Measurements from ENCODE around the gene DLGAP4. TPM values are rescaled to one million over a fixed set of nuclear protein-coding genes. Genes with fewer than 3 reads are reported as not detected.

Gene DLGAP4
- total and polyA plus RNA-seq, 2 donors = 17.2 to 61.3 TPM

DNA sequence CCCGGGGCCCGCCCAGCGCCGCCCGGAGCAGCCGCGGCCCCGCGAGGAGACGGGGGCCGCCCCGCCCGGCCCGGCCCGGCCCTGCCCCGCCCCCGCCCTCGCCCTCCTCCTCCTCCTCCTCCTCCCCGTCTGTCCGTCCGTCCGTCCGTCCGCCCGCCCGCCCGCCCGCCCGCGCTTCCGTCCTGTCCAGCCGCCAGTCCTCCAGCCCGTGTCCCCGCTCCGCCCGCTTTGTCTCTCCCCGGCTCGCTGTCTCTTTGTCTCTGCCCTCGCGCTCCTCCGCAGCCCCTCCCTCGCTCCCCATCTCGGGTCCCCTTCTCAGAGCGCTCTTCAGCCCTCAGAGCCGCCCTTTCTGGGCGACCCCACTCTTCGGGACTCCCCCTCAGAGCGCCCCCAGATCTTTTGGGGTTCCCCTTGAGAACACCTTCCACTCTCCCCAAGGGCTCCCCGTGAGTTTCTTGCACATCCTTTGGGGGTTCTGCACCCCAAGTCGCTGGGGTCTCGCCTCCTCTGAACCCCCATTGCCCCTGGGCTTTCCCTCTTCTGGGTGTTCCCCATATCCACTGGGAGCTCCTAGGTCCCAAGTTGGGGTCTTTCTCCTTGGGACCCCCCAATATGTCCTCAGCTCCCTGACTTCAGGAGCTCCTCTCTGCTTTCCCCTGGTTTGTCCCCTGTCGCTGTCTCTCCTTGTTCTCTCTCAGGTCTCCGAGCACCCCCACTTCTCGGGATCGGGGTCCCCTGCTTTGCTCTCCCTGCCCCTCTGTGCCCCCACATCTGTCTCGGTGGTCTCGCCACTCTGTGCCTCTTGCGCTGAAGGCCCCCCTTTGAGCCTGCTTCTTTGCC lies 155.7 kb downstream of the DLGAP4 start:
- no peak for DNase-seq (ENCODE audit: extremely low spot score)
- under 1% methylated on average over 47 of the region's 58 CpGs for WGBS
- no peaks in the 10 kb centered on the region for H3K4me1 ChIP-seq (ENCODE audit: insufficient read depth)

DNA sequence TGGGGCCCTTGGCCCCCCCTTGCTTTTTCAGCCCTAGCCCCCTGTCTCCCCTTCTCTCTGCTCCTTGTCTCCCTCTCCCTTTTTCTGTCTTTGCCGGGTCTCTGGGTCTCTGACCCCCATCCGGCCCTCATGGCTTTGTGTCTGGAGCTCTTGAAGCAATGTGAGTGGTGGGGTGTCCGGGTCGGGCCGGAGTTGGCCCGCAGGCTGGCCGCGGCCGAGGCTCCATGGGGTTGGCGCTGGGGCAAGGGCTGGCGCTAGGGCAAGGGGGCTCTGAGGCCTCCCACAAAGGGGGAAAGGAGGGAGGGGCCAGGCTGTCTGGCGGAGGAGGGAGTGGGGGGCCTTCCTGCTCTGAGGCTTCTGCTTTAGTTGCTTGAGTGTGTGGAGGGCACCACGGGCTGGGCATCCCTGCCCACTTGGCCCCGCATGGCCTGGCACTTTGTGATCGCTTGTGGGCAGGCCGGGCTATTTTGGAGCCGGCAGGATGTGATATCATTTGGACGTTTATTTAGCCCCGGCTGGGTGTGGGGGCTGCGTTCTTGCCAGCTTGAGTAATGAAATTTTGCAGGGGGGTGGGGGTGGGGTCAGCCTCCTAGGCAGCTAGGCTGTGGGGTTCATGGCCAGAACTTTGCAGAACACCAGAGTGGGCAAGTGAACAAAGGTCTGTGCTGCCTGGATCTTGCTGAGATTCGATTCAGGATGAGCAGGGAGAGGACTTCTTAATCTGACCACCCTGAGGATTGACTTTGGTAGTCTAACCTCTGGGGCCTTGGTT lies 156.5 kb downstream of the DLGAP4 start:
- 1% methylated on average over 21 of the region's 21 CpGs for WGBS
- H3K4me1 ChIP-seq (ENCODE audit: insufficient read depth) = no peaks in the 10 kb centered on the region
- no peak for DNase-seq (ENCODE audit: extremely low spot score)
- H3K36me3 ChIP-seq (ENCODE audit: insufficient read depth) = no peaks in the 10 kb centered on the region
- H3K4me3 ChIP-seq (ENCODE audit: low read depth, low read length) = peak overlapping the region; percentile 69
- H3K27ac ChIP-seq (ENCODE audit: low read depth) = peak overlapping the region; percentile 94

More for the DNA sequence above, 155.7 kb downstream of the DLGAP4 start:
- Histone ChIP-seq H3K36me3 (ENCODE audit: insufficient read depth) (no peaks in the 10 kb centered on the region), H3K27ac (ENCODE audit: low read depth) (peak overlapping the region; percentile 94), H3K4me3 (ENCODE audit: low read depth, low read length) (peak overlapping the region; percentile 69)

DNA sequence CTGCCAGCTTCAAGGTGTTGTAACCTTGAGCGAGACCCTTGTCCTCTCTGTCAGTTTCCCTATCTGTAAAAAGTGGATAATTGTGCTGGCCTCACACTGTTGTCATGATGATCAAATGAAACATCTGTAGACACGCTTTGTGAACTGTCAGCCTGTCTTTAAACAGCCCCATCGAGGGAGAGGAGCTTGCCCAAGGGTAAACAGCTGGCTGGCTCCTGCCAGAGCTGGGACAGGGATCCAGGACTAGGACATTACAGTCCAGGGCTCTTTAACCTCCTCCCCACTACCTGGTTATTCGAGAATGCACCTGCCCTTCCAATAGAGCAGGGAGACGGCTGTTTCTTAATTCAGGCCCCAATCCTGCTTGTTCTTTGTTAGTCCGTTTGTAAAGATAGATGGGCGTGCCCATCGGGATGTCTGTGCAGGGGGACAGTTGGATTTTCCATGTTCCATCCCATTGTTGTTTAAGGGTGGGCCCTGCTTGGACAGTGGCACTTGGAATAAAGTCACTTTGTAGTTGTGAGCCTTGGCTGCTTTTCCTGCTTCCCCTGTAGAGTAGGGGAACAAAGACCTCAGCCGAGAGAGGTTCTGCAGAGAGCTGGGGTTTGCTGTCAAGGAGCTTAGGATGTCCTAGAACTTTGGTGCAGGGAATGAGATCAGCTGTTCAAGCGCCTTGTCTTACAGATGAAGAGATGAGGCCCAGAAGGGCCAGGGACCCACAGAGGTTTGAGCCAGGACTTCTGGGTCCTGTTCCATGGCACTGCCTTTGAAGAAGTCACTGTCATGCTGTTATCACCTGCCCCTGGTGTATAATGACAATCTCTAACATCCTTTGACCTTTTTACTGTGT lies 157.3 kb downstream of the DLGAP4 start:
- no peaks in the 10 kb centered on the region for H3K36me3 ChIP-seq (ENCODE audit: insufficient read depth)
- DNase-seq (ENCODE audit: extremely low spot score) = no peak
- H3K4me3 ChIP-seq (ENCODE audit: low read depth, low read length) = peak overlapping the region; percentile 69
- WGBS = 22% methylated on average over 10 of the region's 10 CpGs
- H3K4me1 ChIP-seq (ENCODE audit: insufficient read depth) = no peaks in the 10 kb centered on the region
- peak overlapping the region; percentile 40 for H3K27ac ChIP-seq (ENCODE audit: low read depth)

DNA sequence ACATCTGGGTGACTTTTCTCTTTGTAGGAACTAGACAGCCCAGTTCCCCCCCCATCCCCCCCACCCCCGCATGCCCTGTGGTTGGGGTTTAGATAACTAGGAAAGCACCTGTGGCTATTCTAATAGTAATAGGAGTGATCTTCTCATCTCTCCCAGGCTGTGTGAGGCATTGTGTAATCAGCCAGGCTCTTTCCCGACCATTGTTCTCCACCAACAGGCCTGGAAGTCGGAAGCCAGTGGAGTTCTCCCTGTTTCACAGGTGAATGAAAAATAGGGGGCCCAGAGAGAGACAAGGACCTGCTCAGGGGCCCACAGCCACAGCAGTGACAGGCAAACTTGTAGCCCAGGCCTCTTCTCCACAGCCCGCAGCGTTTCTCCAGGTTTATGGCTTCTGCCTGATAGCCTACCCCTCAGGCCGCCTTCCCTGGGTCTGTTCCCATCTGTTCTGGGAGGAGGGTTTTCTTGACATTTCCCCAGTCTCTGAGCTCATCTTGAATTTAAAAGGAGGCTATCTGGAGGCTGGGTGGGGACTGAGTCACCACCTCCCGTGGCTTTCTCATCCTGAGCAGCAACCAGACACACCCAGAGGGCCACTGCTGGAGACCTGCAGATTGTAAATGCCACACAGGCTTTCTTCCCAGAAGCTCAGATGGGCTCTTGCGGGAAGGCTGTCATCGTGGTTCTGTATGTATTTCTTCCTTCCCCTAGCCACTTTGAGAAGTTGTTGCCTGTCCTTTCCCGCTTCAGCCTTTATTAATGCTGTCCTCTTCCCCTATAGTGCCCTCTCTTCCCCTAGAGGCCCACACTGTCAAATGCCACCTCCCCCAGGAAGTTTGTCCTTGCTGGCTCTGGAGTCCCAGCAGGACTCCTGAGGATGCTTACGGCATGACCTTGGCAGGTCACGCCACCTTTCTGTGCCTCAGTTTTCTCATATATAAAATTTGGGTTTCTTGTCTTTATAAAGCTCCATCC lies 159.3 kb downstream of the DLGAP4 start:
- WGBS = 45% methylated on average over 12 of the region's 12 CpGs
- no peak for DNase-seq (ENCODE audit: extremely low spot score)
- no peaks in the 10 kb centered on the region for H3K36me3 ChIP-seq (ENCODE audit: insufficient read depth)
- no peak overlapping the region for H3K4me3 ChIP-seq (ENCODE audit: low read depth, low read length)
- H3K27ac ChIP-seq (ENCODE audit: low read depth) = peak overlapping the region; percentile 70
- H3K4me1 ChIP-seq (ENCODE audit: insufficient read depth) = no peaks in the 10 kb centered on the region

DNA sequence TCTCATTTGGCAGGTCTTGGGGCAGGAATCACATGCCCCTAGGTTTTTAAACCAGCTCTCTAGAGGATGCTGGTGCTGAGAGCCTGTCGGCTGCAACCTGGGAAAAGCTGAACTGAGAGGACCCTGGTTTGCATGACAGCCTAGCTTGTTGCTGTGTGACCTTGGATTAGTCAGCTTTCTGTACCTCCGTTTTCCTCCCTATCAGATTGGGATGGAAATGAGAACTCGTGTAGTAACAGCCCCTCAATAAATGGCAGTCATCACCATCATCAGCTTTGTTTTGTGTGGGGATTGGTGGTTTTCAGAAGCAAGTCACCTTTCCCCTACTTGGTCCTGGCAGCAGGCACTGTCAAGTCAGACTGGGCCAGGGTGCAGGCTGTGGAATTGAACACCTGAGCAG lies 159.9 kb downstream of the DLGAP4 start:
- WGBS = 47% methylated on average over 3 of the region's 3 CpGs
- no peaks in the 10 kb centered on the region for H3K4me1 ChIP-seq (ENCODE audit: insufficient read depth)
- H3K4me3 ChIP-seq (ENCODE audit: low read depth, low read length) = no peak overlapping the region
- no peak for DNase-seq (ENCODE audit: extremely low spot score)
- H3K36me3 ChIP-seq (ENCODE audit: insufficient read depth) = no peaks in the 10 kb centered on the region
- H3K27ac ChIP-seq (ENCODE audit: low read depth) = no peak overlapping the region

DNA sequence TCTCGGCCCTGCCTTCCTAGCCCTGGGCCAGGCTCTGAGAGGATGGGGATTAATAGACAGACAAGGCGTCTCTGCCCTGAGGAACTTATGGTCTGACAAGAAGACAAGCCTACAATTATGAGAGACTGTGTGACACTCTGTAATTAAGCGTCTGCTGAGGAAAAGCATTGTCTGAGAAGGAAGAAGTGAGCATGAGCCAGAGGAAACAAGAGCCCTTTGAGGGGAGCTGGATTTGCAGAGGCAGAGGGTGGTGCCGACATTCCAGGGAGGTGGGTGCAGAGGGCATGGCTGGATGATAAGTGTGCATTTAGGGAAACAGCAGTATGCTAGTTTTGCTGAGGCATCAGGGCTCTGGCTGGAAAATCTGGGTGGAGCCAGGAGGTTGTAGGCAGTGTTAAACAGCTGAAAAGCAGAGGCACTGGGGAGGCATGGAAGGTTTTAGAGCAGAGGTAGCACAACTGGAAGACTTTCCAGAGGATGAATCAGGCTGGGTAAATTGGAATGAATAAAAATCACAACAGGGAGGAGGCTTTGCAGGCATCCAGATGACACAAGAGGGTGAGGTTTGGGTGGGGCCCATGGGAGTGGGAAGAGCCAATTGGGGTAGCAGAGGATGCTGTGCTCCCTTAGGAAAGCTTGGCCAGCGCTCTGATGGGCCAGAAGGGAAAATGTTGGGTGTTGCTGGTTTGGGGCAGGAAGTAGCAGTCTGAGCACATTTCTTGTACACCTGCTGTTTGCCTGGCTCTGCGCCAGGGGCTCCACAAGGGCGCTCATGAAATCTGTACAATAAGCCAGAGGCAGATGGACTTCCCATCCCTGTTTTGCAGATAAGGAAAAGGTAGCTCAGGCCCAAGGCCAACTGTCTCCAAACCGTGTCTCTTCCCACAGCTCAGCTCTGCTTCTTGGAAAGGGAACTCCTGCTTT lies 161.2 kb downstream of the DLGAP4 start:
- no peaks in the 10 kb centered on the region for H3K36me3 ChIP-seq (ENCODE audit: insufficient read depth)
- H3K4me1 ChIP-seq (ENCODE audit: insufficient read depth) = no peaks in the 10 kb centered on the region
- no peak overlapping the region for H3K27ac ChIP-seq (ENCODE audit: low read depth)
- no peak overlapping the region for H3K4me3 ChIP-seq (ENCODE audit: low read depth, low read length)
- DNase-seq (ENCODE audit: extremely low spot score) = no peak
- WGBS = 28% methylated on average over 8 of the region's 8 CpGs

- H3K27ac ChIP-seq (ENCODE audit: low read depth) = peak overlapping the region; percentile 2
- no peak overlapping the region for H3K4me3 ChIP-seq (ENCODE audit: low read depth, low read length)
- no peaks in the 10 kb centered on the region for H3K4me1 ChIP-seq (ENCODE audit: insufficient read depth)
- no peaks in the 10 kb centered on the region for H3K36me3 ChIP-seq (ENCODE audit: insufficient read depth)
- WGBS = 48% methylated on average over 10 of the region's 10 CpGs
- DNase-seq (ENCODE audit: extremely low spot score) = no peak
Observed at GRCh38 chr20:36468149-36469000, 162.2 kb downstream of the DLGAP4 start.

DNA sequence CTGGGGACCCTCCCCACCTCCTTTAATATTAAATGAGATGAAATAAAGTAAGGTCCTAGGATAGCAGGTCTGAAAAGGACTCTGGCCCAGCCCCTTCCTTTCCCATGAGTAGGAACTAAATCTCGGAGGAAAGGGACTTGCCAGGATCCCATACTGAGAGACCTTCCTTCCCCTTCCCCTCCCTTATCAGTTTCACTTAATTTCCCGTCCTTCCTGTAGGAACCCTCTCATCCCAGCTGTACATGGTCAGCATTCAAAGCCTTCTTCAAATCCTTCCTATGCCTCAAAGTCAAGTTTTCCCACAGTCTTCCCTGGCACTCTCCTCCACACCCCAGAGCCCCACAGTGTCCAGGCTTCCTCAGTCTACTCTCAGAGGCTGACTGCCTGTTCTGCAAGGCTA lies 163.8 kb downstream of the DLGAP4 start:
- no peak overlapping the region for H3K27ac ChIP-seq (ENCODE audit: low read depth)
- DNase-seq (ENCODE audit: extremely low spot score) = no peak
- 30% methylated on average over 2 of the region's 2 CpGs for WGBS
- H3K4me1 ChIP-seq (ENCODE audit: insufficient read depth) = no peaks in the 10 kb centered on the region
- H3K4me3 ChIP-seq (ENCODE audit: low read depth, low read length) = no peak overlapping the region
- H3K36me3 ChIP-seq (ENCODE audit: insufficient read depth) = no peaks in the 10 kb centered on the region

GRCh38 chr20:36471885-36472636 lies 165.9 kb downstream of the DLGAP4 start:
- DNase-seq (ENCODE audit: extremely low spot score) = no peak
- H3K4me3 ChIP-seq (ENCODE audit: low read depth, low read length) = no peak overlapping the region
- H3K4me1 ChIP-seq (ENCODE audit: insufficient read depth) = no peaks in the 10 kb centered on the region
- 60% methylated on average over 9 of the region's 9 CpGs for WGBS
- no peak overlapping the region for H3K27ac ChIP-seq (ENCODE audit: low read depth)
- H3K36me3 ChIP-seq (ENCODE audit: insufficient read depth) = no peaks in the 10 kb centered on the region

GRCh38 chr20:36472637-36473090 lies 166.5 kb downstream of the DLGAP4 start:
- 3% methylated on average over 6 of the region's 6 CpGs for WGBS
- Histone ChIP-seq H3K27ac (ENCODE audit: low read depth) (peak overlapping the region; percentile 76), H3K4me3 (ENCODE audit: low read depth, low read length) (no peak overlapping the region), H3K4me1 (ENCODE audit: insufficient read depth) (no peaks in the 10 kb centered on the region), H3K36me3 (ENCODE audit: insufficient read depth) (no peaks in the 10 kb centered on the region)
- no peak for DNase-seq (ENCODE audit: extremely low spot score)

All from urinary bladder (tissue), 4 donors.